SK-N-SH (cell line): ENCODE data around the gene GPR158. TPM values are rescaled to one million over a fixed set of nuclear protein-coding genes. Genes with fewer than 3 reads are reported as not detected.

ENCODE experiments used
- CTCF ChIA-PET: fragments of 300-600, 350-600 bp; formaldehyde crosslinking; extraction: SDS; loops from one replicate; lab custom pipeline; 2021; lab: Yijun Ruan, JAX
- POLR2A ChIA-PET: fragments of 350-600 bp; sonication (Branson Sonifier 250); formaldehyde crosslinking; extraction: SDS; loops from one replicate; lab custom pipeline; 2020; ENCODE audit warnings: antibody characterized with exemption, inconsistent platforms; lab: Yijun Ruan, JAX
- DNase-seq: peaks from one replicate; pipeline ENCODE4 v3.0.0; 2012
- H2AFZ ChIP-seq: fragments of 200-600 bp; sonication (generic); 2 replicates; pipeline ENCODE4 v1.8.1; 2016; ENCODE audit warnings: antibody characterized with exemption, mild to moderate bottlenecking, low read depth
- H3F3A ChIP-seq: fragments of 200-600 bp; sonication (generic); replicated peaks from 2 replicates; pipeline ENCODE3; 2016; ENCODE audit warnings: antibody characterized with exemption, mild to moderate bottlenecking; ENCODE audit not compliant: insufficient read depth
- H3K27ac ChIP-seq, 2 experiments: fragments of 200-500 bp in 1 of 2; fragments of 200-600 bp in 1 of 2; sonication (Bioruptor generic) in 1 of 2; sonication (generic), shearing (Covaris generic) in 1 of 2; 2 replicates each; pipeline versions ENCODE4 v1.5.1 to v1.6.1; 2014 to 2016; ENCODE audit warnings: low read depth in 2 of 2, inconsistent platforms in 1 of 2, low read length in 1 of 2, mild to moderate bottlenecking in 1 of 2, mixed read lengths in 1 of 2
- H3K27me3 ChIP-seq: fragments of 200-600 bp; sonication (generic), shearing (Covaris generic); 2 replicates; pipeline ENCODE4 v1.6.1; 2016; ENCODE audit warnings: mixed run types; ENCODE audit not compliant: insufficient read depth
- H3K36me3 ChIP-seq, 2 experiments: fragments of 200-500 bp in 1 of 2; fragments of 200-600 bp in 1 of 2; sonication (Bioruptor generic) in 1 of 2; sonication (generic) in 1 of 2; replicated peaks in 1 of 2; 2 replicates each; pipeline versions ENCODE3 to v1.5.1; 2014 to 2016; ENCODE audit warnings: low read length in 1 of 2, mild to moderate bottlenecking in 1 of 2; ENCODE audit not compliant: insufficient read depth in 2 of 2, control insufficient read depth in 1 of 2
- H3K4me1 ChIP-seq, 2 experiments: fragments of 200-500 bp in 1 of 2; fragments of 200-600 bp in 1 of 2; sonication (Bioruptor generic) in 1 of 2; sonication (generic), shearing (Covaris generic) in 1 of 2; 2 replicates each; pipeline versions ENCODE4 v1.5.1 to v1.6.1; 2014 to 2016; ENCODE audit warnings: low read depth in 1 of 2, low read length in 1 of 2, mixed run types in 1 of 2; ENCODE audit not compliant: insufficient read depth in 2 of 2, control insufficient read depth in 1 of 2
- H3K4me2 ChIP-seq: fragments of 200-600 bp; sonication (generic), shearing (Covaris generic); 2 replicates; pipeline ENCODE4 v1.6.1; 2017; ENCODE audit warnings: mixed run types
- H3K4me3 ChIP-seq, 2 experiments: fragments of 200-500 bp in 1 of 2; fragments of 200-600 bp in 1 of 2; sonication (Bioruptor generic) in 1 of 2; sonication (generic), shearing (Covaris generic) in 1 of 2; 2 replicates each; pipeline versions ENCODE4 v1.5.1 to v1.8.1; 2014 to 2016; ENCODE audit warnings: low read depth in 2 of 2, inconsistent platforms in 1 of 2, low read length in 1 of 2, mild to moderate bottlenecking in 1 of 2, mixed read lengths in 1 of 2, moderate library complexity in 1 of 2
- H3K79me2 ChIP-seq: fragments of 200-600 bp; sonication (generic); 2 replicates; pipeline ENCODE4 v1.8.1; 2017; ENCODE audit warnings: mild to moderate bottlenecking; ENCODE audit not compliant: insufficient read depth
- H3K9ac ChIP-seq: fragments of 200-600 bp; sonication (generic); 2 replicates; pipeline ENCODE4 v1.6.1; 2017; ENCODE audit warnings: mixed run types
- H3K9me2 ChIP-seq: fragments of 200-600 bp; sonication (generic); 2 replicates; pipeline ENCODE4 v1.6.1; 2017; ENCODE audit warnings: mixed run types
- H3K9me3 ChIP-seq: fragments of 200-600 bp; sonication (generic); 2 replicates; pipeline ENCODE4 v1.6.1; 2017; ENCODE audit warnings: mixed run types, mild to moderate bottlenecking, moderate library complexity
- H4K20me1 ChIP-seq: fragments of 200-600 bp; sonication (generic); 2 replicates; pipeline ENCODE4 v1.6.1; 2017; ENCODE audit warnings: mild to moderate bottlenecking, mixed run types; ENCODE audit not compliant: insufficient read depth
- CHD2 ChIP-seq: fragments of 150-350 bp; IDR thresholded peaks from 2 replicates; pipeline ENCODE4 v1.6.1; 2018; ENCODE audit warnings: low read length; ENCODE audit not compliant: partially characterized antibody
- ELF1 ChIP-seq: IDR thresholded peaks from 2 replicates; pipeline ENCODE4 v1.4.0; 2012
- FOXJ3 ChIP-seq: sonication (generic); formaldehyde crosslinking; IDR thresholded peaks from 2 replicates; pipeline ENCODE4 v1.5.1; 2020; ENCODE audit warnings: mild to moderate bottlenecking, missing genetic modification reagents
- IRF3 ChIP-seq: fragments of 150-350 bp; IDR thresholded peaks from 2 replicates; pipeline ENCODE4 v1.6.1; 2016; ENCODE audit warnings: mild to moderate bottlenecking, low read depth, low read length
- NFIC ChIP-seq: IDR thresholded peaks from 2 replicates; pipeline ENCODE4 v1.4.0; 2012; ENCODE audit warnings: borderline replicate concordance
- PBX3 ChIP-seq: IDR thresholded peaks from 2 replicates; pipeline ENCODE4; 2012
- REST ChIP-seq: IDR thresholded peaks from 2 replicates; pipeline ENCODE4 v1.6.1; 2012; ENCODE audit warnings: mild to moderate bottlenecking, low read depth, low read length, moderate library complexity
- RXRA ChIP-seq: IDR thresholded peaks from 2 replicates; pipeline ENCODE4 v1.4.0; 2012; ENCODE audit warnings: low read depth, mild to moderate bottlenecking, borderline replicate concordance
- USF2 ChIP-seq: fragments of 150-350 bp; IDR thresholded peaks from 2 replicates; pipeline ENCODE4 v1.6.1; 2017; ENCODE audit warnings: antibody characterized with exemption, low read length, low read depth, borderline replicate concordance
- YY1 ChIP-seq: IDR thresholded peaks from 2 replicates; pipeline ENCODE4 v1.4.0; 2012; ENCODE audit warnings: low read depth, mild to moderate bottlenecking
- WGBS: methylation state at CpG from one replicate; pipeline ENCODE4 v1.1.6; 2017; ENCODE audit warnings: low lambda C conversion rate; 5-methylcytosine and 5-hydroxymethylcytosine counted together
- polyA plus RNA-seq, 3 experiments: library from polyadenylated mRNA; depleted of rRNA; stranded (reverse); fragments of >200 nt; gene quantifications; 2 replicates each; pipeline ENCODE4 v1.2.3, GENCODE V29; 2012
- small RNA-seq, 7 experiments: library from RNA; depleted of rRNA; stranded (forward); fragments of <200 nt; gene quantifications; one replicate each; pipeline ENCODE3, GENCODE V24; 2012

Gene GPR158
- polyA plus RNA-seq, 1 of the 3 experiments (the other 2 are of a cell fraction) = not detected

- Histone ChIP-seq H3K9ac (no peak overlapping the region), H3F3A (no peaks in the 10 kb centered on the region), H3K9me2 (no peaks in the 10 kb centered on the region), H3K4me2 (no peak overlapping the region), H3K4me3 (no peak overlapping the region), H3K79me2 (no peaks in the 10 kb centered on the region), H3K4me1 (no peaks in the 10 kb centered on the region), H2AFZ (no peak overlapping the region), H3K9me3 (no peaks in the 10 kb centered on the region), H3K27me3 (no peaks in the 10 kb centered on the region), H3K36me3 (no peaks in the 10 kb centered on the region), H4K20me1 (no peaks in the 10 kb centered on the region), H3K27ac (no peak overlapping the region)
- WGBS = 26% methylated on average over 2 of the region's 2 CpGs
- ChIA-PET POLR2A (interaction anchor here (0.7 kb wide), 1 partner anchor 50 kb away, joined by 3 read pairs; no protein-coding TSS in a partner anchor), CTCF (no interaction called here)
- TF ChIP-seq REST = no peak
- TF ChIP-seq PBX3 = no peak
- no peak for TF ChIP-seq FOXJ3 (CRISPR knock-in tag)
- TF ChIP-seq IRF3 = no peak
- no peak for TF ChIP-seq ELF1
- no peak for TF ChIP-seq YY1
- TF ChIP-seq RXRA = no peak
- no peak for TF ChIP-seq CHD2
- TF ChIP-seq USF2 = no peak
- TF ChIP-seq NFIC = no peak
- no peak for DNase-seq
These were observed 476.7 kb downstream of the GPR158 start for GRCh38 chr10:25651534-25651933.

Small RNAs within 50 kb of the gene (small RNA-seq; reads per million reads assigned to genes)
- gene RN7SKP220 = 0 reads per million in 7 experiments

Other genes starting within 250 kb of the GPR158 start
- gene PRTFDC1, start 222.4 kb upstream of the GPR158 start, polyA plus RNA-seq (2012; rRNA removed) = 6.6 and 8.1 TPM in 2 replicates
- 0.06 and 0.13 TPM in 2 replicates for gene ENKUR, start 158.8 kb upstream of the GPR158 start, polyA plus RNA-seq (2012; rRNA removed)
- 1.3 and 1.9 TPM in 2 replicates for gene THNSL1, start 158.4 kb upstream of the GPR158 start, polyA plus RNA-seq (2012; rRNA removed)